Left lung (tissue), 10 donors: ENCODE data around the gene TTBK1. TPM values are rescaled to one million over a fixed set of nuclear protein-coding genes. Genes with fewer than 3 reads are reported as not detected.

Experiments
- ATAC-seq: fragments of 200-7000 bp; cut with Tn5 transposase; one replicate; pipeline ENCODE4 v1.9.1; 2020; ENCODE audit warnings: moderate library complexity
- DNase-seq, 4 donors: peaks; one replicate each; pipeline ENCODE4 v3.0.0-alpha.2; 2013 to 2020
- H3K27ac ChIP-seq, 2 donors: fragments of 200-600 bp; sonication (generic) in 1 of 2; one replicate each; pipeline versions ENCODE4 v1.5.0 to v1.8.0; 2020 to 2021
- H3K27me3 ChIP-seq, 2 donors: fragments of 200-600 bp; sonication (generic) in 1 of 2; one replicate each; pipeline versions ENCODE4 v1.5.0 to v1.8.0; 2020 to 2021
- H3K36me3 ChIP-seq, 2 donors: fragments of 200-600 bp; sonication (generic) in 1 of 2; one replicate each; pipeline versions ENCODE4 v1.5.0 to v1.8.0; 2020 to 2021
- H3K4me1 ChIP-seq, 2 donors: fragments of 200-600 bp; one replicate each; pipeline ENCODE4 v1.8.0; 2021
- H3K4me3 ChIP-seq, 2 donors: fragments of 200-600 bp; sonication (generic) in 1 of 2; one replicate each; pipeline versions ENCODE4 v1.5.0 to v1.8.0; 2020 to 2021; ENCODE audit warnings: mild to moderate bottlenecking in 1 of 2
- H3K9me3 ChIP-seq, 2 donors: fragments of 200-600 bp; sonication (generic) in 1 of 2; one replicate each; pipeline versions ENCODE4 v1.5.0 to v1.8.0; 2020 to 2021
- intact Hi-C, 2 donors: fragments of 100-400 bp; cut with DNase I; formaldehyde crosslinking; loops; one replicate each; pipeline versions ENCODE4 v1.11.2 to v1.14.2; 2022
- polyA plus RNA-seq, 6 donors: library from polyadenylated mRNA; unstranded; fragments of 120-200 nt; gene quantifications; one replicate each; pipeline ENCODE4 v1.2.1, GENCODE V29; 2013; ENCODE audit not compliant: insufficient read length in 6 of 6
- total RNA-seq, 2 donors: library from RNA; stranded (reverse); fragmentation: NEBNext Ultra II Directional; extraction: Animal tissue kit (Norgen Biotek cat#: 25700); gene quantifications; one replicate each; pipeline ENCODE4 v1.2.1, GENCODE V29; 2021
- TF ChIP-seq, protein P1 (sequence below), 2 donors: fragments of 200-600 bp; sonication (generic) in 1 of 2; IDR thresholded peaks; one replicate each; pipeline versions ENCODE4 v1.5.0 to v1.8.0; 2021; ENCODE audit warnings: antibody characterized with exemption in 2 of 2
- donor health status: DM: no; HTN: yes; CAD: no.
- donor health status: DM: no; HTN: no; CAD: no.

Gene TTBK1
- total and polyA plus RNA-seq, 8 donors = 0.08 to 0.94 (median 0.62) TPM

DNA sequence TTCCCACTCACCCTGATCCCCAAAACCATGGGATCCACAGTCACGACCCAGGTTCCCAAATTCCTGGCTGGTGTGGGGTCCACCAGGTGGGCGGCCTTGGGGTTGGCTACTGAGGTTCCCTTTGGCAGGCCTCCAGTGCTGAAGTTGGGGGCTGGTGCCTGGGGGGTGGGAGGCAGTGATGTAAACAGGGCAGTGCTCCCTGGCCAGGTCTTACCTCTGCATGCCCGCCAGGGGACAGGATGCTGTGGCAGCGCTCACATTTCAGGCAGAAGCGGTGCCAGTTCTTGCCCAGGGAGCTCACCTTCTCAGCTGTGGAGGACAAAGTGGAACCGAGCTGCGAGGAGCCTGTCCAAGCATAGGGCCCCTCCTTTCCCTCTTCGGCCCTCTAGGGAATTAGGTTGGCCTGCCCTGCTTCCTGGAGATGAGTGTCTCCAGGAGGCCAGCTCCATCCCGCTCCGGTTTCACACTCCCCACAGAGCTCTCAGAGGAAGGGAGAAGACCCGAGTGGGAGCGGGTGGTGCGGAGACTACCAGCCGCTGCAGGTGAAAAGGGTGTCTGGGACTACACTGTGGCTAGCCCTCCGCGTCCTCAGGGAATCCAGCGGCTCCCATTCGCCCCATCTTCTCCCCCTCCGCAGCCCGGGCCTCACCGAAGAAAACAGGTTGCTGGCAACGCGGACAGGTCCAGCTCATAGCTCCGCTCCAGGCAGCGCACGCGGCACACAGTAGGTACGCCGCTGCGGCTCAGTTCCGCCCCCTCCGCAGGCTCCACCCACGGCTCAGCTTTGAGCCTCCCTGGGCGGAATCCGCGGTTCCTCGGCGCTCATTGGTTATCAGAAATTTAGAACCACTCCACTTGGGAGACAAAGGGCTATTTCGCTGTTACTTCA is 65.1 kb downstream of the TTBK1 start, which contains the start of gene CRIP3:
Gene CRIP3, minus strand, starts transcription at position 726 of the 889 bp plus-strand sequence. Its CDS starts 34 bp downstream, at position 692.
- Histone ChIP-seq H3K36me3 (no peaks in the 10 kb centered on the region), H3K4me1 (peaks cover 0 to 41% of the 10 kb centered on the region in 2 donors), H3K27ac (no peak within 1 kb of the TSS), H3K4me3 (peak within 1 kb of the TSS; percentile 7 to 26), H3K9me3 (no peaks in the 10 kb centered on the region), H3K27me3 (peaks cover 0 to 28% of the 10 kb centered on the region in 2 donors)
- ATAC-seq (peak; percentile 87), DNase-seq (peak in 2 of 4 donors; percentile 49 to 92)
- TF ChIP-seq, protein P1, sequence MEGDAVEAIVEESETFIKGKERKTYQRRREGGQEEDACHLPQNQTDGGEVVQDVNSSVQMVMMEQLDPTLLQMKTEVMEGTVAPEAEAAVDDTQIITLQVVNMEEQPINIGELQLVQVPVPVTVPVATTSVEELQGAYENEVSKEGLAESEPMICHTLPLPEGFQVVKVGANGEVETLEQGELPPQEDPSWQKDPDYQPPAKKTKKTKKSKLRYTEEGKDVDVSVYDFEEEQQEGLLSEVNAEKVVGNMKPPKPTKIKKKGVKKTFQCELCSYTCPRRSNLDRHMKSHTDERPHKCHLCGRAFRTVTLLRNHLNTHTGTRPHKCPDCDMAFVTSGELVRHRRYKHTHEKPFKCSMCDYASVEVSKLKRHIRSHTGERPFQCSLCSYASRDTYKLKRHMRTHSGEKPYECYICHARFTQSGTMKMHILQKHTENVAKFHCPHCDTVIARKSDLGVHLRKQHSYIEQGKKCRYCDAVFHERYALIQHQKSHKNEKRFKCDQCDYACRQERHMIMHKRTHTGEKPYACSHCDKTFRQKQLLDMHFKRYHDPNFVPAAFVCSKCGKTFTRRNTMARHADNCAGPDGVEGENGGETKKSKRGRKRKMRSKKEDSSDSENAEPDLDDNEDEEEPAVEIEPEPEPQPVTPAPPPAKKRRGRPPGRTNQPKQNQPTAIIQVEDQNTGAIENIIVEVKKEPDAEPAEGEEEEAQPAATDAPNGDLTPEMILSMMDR (IDR thresholded peaks at IDR 0.05) = no peak
- intact Hi-C loops = no loop called here

DNA sequence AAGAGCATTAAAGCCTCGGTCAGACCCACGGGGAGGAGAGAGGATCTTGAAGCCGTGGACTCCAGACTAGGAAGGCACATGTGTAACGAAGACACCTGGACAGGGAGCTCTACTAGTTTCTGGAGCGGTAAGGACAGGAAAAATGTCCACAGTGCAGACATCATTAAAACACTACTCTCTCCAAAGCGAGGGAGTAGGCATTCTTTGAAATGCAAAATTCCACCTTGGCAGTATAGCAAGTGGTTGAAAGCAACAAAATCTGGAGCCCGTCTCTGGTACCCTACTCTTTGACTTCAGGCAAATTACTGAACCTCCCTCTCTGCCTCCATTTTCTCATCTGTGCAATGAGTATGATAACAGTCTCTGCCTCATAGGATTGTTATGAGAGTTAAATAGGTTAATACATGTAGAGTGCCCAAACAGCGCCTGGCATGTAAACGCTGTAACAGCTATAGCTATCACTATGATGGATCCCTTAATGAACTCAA is 65.8 kb downstream of the TTBK1 start:
- peak overlapping the region in 1 of 2 donors; percentile 26 for H3K4me3 ChIP-seq
- H3K4me1 ChIP-seq = peaks cover 0 to 47% of the 10 kb centered on the region in 2 donors
- H3K27ac ChIP-seq = no peak overlapping the region
- intact Hi-C loops = no loop called here
- no peaks in the 10 kb centered on the region for H3K9me3 ChIP-seq
- ATAC-seq (no peak), DNase-seq (no peak)
- peaks cover 0 to 28% of the 10 kb centered on the region in 2 donors for H3K27me3 ChIP-seq
- H3K36me3 ChIP-seq = no peaks in the 10 kb centered on the region
- TF ChIP-seq, protein P1 (IDR thresholded peaks at IDR 0.05) = no peak

DNA sequence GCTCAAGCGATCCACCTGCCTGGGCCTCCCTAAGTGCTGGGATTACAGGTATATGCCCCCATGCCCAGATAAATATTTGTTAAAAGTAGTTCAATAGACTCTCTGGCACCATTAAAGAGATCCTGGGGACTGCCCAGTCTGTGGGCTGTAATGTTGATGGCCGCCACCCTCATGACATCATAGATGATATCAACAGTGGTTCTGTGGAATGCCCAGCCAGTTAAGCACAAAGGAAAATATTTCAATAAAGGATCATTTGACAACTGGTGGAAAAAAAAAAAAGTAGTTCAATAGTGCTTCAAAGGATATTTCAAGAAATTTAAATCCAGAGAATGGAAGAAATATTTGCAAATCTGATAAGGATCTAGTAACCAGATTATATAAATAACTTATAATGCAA is 66.9 kb downstream of the TTBK1 start:
- Histone ChIP-seq H3K4me3 (no peak overlapping the region), H3K27me3 (peaks cover 0 to 28% of the 10 kb centered on the region in 2 donors), H3K27ac (no peak overlapping the region), H3K36me3 (no peaks in the 10 kb centered on the region), H3K4me1 (peaks cover 0 to 51% of the 10 kb centered on the region in 2 donors), H3K9me3 (no peaks in the 10 kb centered on the region)
- ATAC-seq (no peak), DNase-seq (no peak)
- TF ChIP-seq, protein P1 (IDR thresholded peaks at IDR 0.05) = no peak
- intact Hi-C loops = no loop called here

DNA sequence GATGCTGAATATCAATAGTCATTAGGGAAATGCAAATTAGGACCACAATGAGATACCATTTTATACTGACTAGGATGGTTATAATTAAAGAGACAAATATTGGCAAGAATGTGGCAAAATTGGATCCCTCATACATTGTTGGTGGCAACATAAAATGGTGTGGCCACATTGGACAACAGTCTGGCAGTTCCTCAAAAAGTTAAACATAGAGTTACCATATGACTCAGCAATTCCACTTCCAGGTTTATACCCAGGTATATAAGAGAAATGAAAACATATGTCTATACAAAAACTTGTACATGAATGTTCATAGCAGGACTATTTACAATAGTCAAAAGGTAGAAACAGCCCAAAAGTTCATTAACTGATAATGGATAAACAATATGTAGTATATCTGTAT is 67.3 kb downstream of the TTBK1 start:
- intact Hi-C loops = no loop called here
- DNase-seq (no peak), ATAC-seq (no peak)
- Histone ChIP-seq H3K4me3 (no peak overlapping the region), H3K9me3 (no peaks in the 10 kb centered on the region), H3K27ac (peak overlapping the region in 1 of 2 donors; percentile 75), H3K36me3 (no peaks in the 10 kb centered on the region), H3K4me1 (peaks cover 0 to 51% of the 10 kb centered on the region in 2 donors), H3K27me3 (peaks cover 0 to 28% of the 10 kb centered on the region in 2 donors)
- TF ChIP-seq, protein P1 (IDR thresholded peaks at IDR 0.05) = no peak

DNA sequence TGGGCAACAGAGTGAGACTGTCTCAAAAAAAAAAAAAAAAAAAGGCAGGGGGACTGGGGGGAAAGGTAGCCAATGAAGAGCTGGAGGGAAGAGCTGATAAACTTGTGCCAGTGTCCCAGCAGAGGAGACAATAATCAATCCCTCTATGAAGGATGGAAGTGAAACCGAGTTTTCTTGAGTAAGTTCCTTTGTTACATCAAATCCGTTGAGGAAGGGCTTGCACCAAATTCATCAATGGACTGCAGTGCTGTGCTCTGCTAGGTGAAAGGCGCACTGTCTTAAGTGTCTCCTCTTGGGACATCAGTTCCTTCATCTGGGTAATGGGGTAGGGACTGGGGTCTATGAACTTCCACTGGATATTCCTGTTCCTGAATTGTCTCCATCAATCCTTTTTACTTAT is 68.4 kb downstream of the TTBK1 start:
- Histone ChIP-seq H3K27me3 (peaks cover 0 to 28% of the 10 kb centered on the region in 2 donors), H3K9me3 (no peaks in the 10 kb centered on the region), H3K4me1 (peaks cover 0 to 51% of the 10 kb centered on the region in 2 donors), H3K4me3 (no peak overlapping the region), H3K27ac (peak overlapping the region in 1 of 2 donors; percentile 75), H3K36me3 (no peaks in the 10 kb centered on the region)
- intact Hi-C loops = no loop called here
- DNase-seq = no peak
- no peak for ATAC-seq
- TF ChIP-seq, protein P1 (IDR thresholded peaks at IDR 0.05) = no peak
